PFSK-1 (cell line): ENCODE measurements around the gene PDE8A.

Experiments
- FOXP2 ChIP-seq: optimal IDR thresholded peaks from 2 replicates; pipeline ENCODE3; 2011; ENCODE audit warnings: borderline replicate concordance, control low read depth, inconsistent platforms; ENCODE audit not compliant: insufficient read depth; ENCODE audit errors: extremely low read length, extremely low read depth
- POLR2AphosphoS5 ChIP-seq: IDR thresholded peaks from 2 replicates; pipeline ENCODE4 v1.6.1; 2012; ENCODE audit warnings: low read depth, mild to moderate bottlenecking, control low read depth, low read length, moderate library complexity
- REST ChIP-seq, 2 experiments: IDR thresholded peaks; 2 replicates each; pipeline versions ENCODE4 v1.6.1 to v1.8.0; 2011 to 2012; ENCODE audit warnings: low read depth in 2 of 2, low read length in 2 of 2, control low read depth in 1 of 2, inconsistent platforms in 1 of 2, mild to moderate bottlenecking in 1 of 2, moderate library complexity in 1 of 2; ENCODE audit not compliant: insufficient read depth in 1 of 2
- SIN3A ChIP-seq: IDR thresholded peaks from 2 replicates; pipeline ENCODE4 v1.6.1; 2012; ENCODE audit warnings: mild to moderate bottlenecking, low read length, moderate library complexity, borderline replicate concordance; ENCODE audit not compliant: insufficient read depth
- TAF1 ChIP-seq: IDR thresholded peaks from 2 replicates; pipeline ENCODE4 v1.6.1; 2012; ENCODE audit warnings: low read length, control low read depth, borderline replicate concordance; ENCODE audit not compliant: insufficient read depth

PDE8A gene

GRCh38 chr15:84953136-84953535 is 28.5 kb upstream of the PDE8A start:
- TF ChIP-seq REST (IDR thresholded peaks at IDR 0.05; ENCODE audit: insufficient read depth in 1 of 2, low read depth in 2 of 2, low read length in 2 of 2) (no peak), POLR2AphosphoS5 (no peak), SIN3A (no peak), FOXP2 (no peak), TAF1 (no peak)

- TF ChIP-seq POLR2AphosphoS5: no peak
- no peak for TF ChIP-seq TAF1
- TF ChIP-seq FOXP2: no peak
- TF ChIP-seq REST (IDR thresholded peaks at IDR 0.05; ENCODE audit: insufficient read depth in 1 of 2, low read depth in 2 of 2, low read length in 2 of 2): no peak
Measured at GRCh38 chr15:84953726-84954125, 27.9 kb upstream of the PDE8A start.

DNA sequence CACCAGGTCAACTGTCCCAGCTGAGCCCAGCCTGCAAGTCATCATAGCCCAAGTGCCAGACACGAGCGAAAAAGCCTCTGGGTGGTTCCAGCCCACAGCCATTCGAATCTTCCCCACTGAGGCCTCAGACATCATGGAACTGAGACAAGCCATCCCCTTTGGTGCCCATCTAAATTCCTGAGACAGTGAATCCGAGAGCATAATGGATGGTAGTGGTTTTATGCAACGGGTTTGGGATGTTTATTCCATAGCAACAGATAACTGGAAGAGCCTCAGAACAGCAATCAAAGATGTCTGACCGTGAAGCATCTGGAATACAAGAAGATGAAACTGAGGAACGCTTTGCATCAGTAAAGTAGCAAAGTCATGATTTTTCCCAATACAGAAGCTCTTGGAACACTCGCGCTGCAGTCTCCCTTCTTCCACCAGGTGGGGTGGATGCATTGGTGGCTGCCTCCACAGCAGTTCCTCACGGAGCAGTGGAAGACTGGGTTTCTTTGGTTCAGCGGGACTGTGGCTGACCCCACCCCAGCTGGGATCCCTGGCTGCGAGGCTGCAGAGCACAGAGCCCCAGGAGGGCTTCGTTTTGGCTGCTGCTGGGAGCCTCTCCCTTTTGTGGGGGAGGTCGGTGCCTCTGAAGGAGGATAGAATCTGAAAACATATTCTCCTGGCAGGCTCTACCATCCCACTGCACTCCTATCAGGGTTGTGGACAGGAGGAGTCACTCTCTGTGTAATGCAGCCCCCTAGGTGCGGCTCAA is 26.4 kb upstream of the PDE8A start:
- TF ChIP-seq FOXP2 (peak; percentile 49), REST (IDR thresholded peaks at IDR 0.05; ENCODE audit: insufficient read depth in 1 of 2, low read depth in 2 of 2, low read length in 2 of 2) (no peak), TAF1 (peak; percentile 21; the same call in 1 of the 2 replicates)

- TF ChIP-seq TAF1 (no peak), SIN3A (no peak), POLR2AphosphoS5 (no peak), FOXP2 (no peak), REST (IDR thresholded peaks at IDR 0.05; ENCODE audit: insufficient read depth in 1 of 2, low read depth in 2 of 2, low read length in 2 of 2) (no peak)
Measured at GRCh38 chr15:84956199-84956598, 25.5 kb upstream of the PDE8A start.
